Endodermal cell (in vitro differentiated cells): ENCODE results near the gene ZDBF2. TPM values are rescaled to one million over a fixed set of nuclear protein-coding genes. Genes with fewer than 3 reads are reported as not detected.

Experiments
- DNase-seq: peaks from one replicate; pipeline ENCODE4 v3.0.0-alpha.2; 2017
- H3K27ac ChIP-seq: 2 replicates; pipeline ENCODE4 v1.5.1; 2013; ENCODE audit warnings: mild to moderate bottlenecking, low read depth, low read length, moderate library complexity
- H3K27me3 ChIP-seq: 2 replicates; pipeline ENCODE4 v1.6.1; 2013; ENCODE audit warnings: mild to moderate bottlenecking, low read length, moderate library complexity; ENCODE audit not compliant: insufficient read depth, control insufficient read depth, poor library complexity, severe bottlenecking
- H3K36me3 ChIP-seq: 2 replicates; pipeline ENCODE4 v1.7.0; 2013; ENCODE audit warnings: mild to moderate bottlenecking, low read length, moderate library complexity; ENCODE audit not compliant: control insufficient read depth, insufficient read depth
- H3K4me1 ChIP-seq: one replicate; pipeline ENCODE4 v1.7.0; 2013; ENCODE audit warnings: low read length; ENCODE audit not compliant: control insufficient read depth, insufficient read depth
- H3K4me3 ChIP-seq: 2 replicates; pipeline ENCODE4 v1.5.1; 2013; ENCODE audit warnings: mild to moderate bottlenecking, low read length, moderate library complexity
- H3K9ac ChIP-seq: 2 replicates; pipeline ENCODE4 v1.6.1; 2013; ENCODE audit warnings: mild to moderate bottlenecking, low read length, moderate library complexity; ENCODE audit not compliant: poor library complexity, severe bottlenecking; ENCODE audit errors: extremely low read depth
- H3K9me3 ChIP-seq: 2 replicates; pipeline ENCODE4 v1.6.1; 2013; ENCODE audit warnings: mild to moderate bottlenecking, low read length, moderate library complexity; ENCODE audit not compliant: control insufficient read depth
- H3K27ac Mint-ChIP-seq: 2 replicates; pipeline ENCODE4 v1.8.0; 2020; ENCODE audit warnings: mixed read lengths
- H3K27me3 Mint-ChIP-seq: 2 replicates; pipeline ENCODE4 v1.8.0; 2021; ENCODE audit warnings: mild to moderate bottlenecking, mixed read lengths; ENCODE audit not compliant: insufficient read depth
- H3K36me3 Mint-ChIP-seq: 2 replicates; pipeline ENCODE4 v1.8.0; 2020; ENCODE audit warnings: low read depth, mixed read lengths
- H3K4me1 Mint-ChIP-seq: 2 replicates; pipeline ENCODE4 v1.8.0; 2020; ENCODE audit warnings: mixed read lengths
- H3K4me3 Mint-ChIP-seq: 2 replicates; pipeline ENCODE4 v1.8.0; 2020; ENCODE audit warnings: mild to moderate bottlenecking, moderate library complexity, mixed read lengths
- H3K9me3 Mint-ChIP-seq: 2 replicates; pipeline ENCODE4 v1.8.0; 2020; ENCODE audit warnings: mild to moderate bottlenecking, mixed read lengths
- WGBS, 2 experiments: methylation state at CpG; one replicate each; pipeline versions ENCODE4 v1.1.5 to v1.1.7; 2013; ENCODE audit warnings: missing lambda C conversion rate in 2 of 2, mixed read lengths in 1 of 2; ENCODE audit not compliant: insufficient coverage in 1 of 2, insufficient read length in 1 of 2; 5-methylcytosine and 5-hydroxymethylcytosine counted together
- total RNA-seq, 2 donors: library from RNA; stranded (reverse); fragmentation: NEBNext Ultra II Directional in 1 of 2; extraction: Animal tissue kit (Norgen Biotek cat#: 25700) in 1 of 2; gene quantifications; 2 replicates in 1 of 2; 3 replicates in 1 of 2; pipeline ENCODE4 v1.2.1, GENCODE V29; 2021
- TF ChIP-seq, protein P1 (sequence below): fragments of 200-600 bp; sonication (generic); conservative IDR thresholded peaks from 2 replicates; pipeline ENCODE4 v1.5.0; 2021; ENCODE audit warnings: antibody characterized with exemption, mild to moderate bottlenecking

The ZDBF2 gene
- total RNA-seq, 2 donors from 2014 or later: 14.1 to 27.0 TPM

DNA sequence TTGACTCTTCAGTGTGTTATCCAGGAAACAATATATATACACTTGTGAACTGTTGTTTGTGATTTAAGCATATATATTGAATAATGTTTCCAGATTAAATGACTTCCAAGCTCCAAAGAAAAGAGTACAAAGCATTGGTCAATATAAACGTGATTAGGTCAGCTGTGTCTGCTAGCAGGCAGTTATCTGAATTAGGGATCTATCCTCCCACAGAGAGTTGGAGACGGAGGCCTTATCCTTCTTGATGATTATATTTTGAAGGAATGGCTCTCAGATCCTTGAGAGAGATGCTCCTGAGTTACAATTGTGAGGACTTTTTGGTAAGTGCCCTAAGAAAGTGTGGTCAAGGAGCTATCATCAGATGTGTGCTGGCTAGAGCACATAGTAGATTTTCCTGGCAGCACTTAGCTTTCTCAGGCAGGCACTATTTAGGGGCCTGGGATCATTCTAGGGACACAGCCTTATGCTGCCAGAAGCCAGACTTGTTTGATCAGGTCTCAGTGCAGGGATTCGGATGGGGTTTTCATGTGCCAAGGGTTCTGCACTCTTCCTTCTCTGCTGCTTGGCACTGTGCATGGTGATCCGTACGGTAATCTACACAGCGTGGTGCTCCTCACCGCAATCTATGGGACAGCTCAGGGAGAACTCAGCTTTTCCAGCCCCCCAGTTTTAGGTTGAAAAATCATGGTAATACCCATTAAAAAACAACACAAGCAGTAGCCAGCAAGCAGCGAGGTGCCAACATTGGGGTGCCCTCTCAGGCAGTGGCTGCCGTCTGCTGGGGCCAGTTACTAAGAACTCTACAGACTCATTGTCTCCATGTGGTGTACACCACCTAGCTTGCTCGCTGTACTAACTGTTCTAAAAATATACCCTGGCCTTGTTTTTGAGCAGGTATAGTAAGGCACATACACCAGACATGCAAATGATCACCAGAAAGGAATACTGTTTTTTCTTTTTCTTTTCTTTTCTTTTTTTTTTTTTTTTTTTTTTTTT is 8.0 kb upstream of the ZDBF2 start:
- Mint-ChIP-seq H3K4me3 (no peak overlapping the region), H3K27me3 (peaks cover 26% of the 10 kb centered on the region), H3K27ac (no peak overlapping the region), H3K36me3 (no peaks in the 10 kb centered on the region), H3K4me1 (no peaks in the 10 kb centered on the region), H3K9me3 (no peaks in the 10 kb centered on the region)
- Histone ChIP-seq H3K27me3 (peaks cover 11% of the 10 kb centered on the region), H3K4me3 (no peak overlapping the region), H3K9me3 (no peaks in the 10 kb centered on the region), H3K27ac (no peak overlapping the region), H3K36me3 (no peaks in the 10 kb centered on the region), H3K4me1 (no peaks in the 10 kb centered on the region), H3K9ac (no peak overlapping the region)
- no peak for DNase-seq
- TF ChIP-seq, protein P1, sequence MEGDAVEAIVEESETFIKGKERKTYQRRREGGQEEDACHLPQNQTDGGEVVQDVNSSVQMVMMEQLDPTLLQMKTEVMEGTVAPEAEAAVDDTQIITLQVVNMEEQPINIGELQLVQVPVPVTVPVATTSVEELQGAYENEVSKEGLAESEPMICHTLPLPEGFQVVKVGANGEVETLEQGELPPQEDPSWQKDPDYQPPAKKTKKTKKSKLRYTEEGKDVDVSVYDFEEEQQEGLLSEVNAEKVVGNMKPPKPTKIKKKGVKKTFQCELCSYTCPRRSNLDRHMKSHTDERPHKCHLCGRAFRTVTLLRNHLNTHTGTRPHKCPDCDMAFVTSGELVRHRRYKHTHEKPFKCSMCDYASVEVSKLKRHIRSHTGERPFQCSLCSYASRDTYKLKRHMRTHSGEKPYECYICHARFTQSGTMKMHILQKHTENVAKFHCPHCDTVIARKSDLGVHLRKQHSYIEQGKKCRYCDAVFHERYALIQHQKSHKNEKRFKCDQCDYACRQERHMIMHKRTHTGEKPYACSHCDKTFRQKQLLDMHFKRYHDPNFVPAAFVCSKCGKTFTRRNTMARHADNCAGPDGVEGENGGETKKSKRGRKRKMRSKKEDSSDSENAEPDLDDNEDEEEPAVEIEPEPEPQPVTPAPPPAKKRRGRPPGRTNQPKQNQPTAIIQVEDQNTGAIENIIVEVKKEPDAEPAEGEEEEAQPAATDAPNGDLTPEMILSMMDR: no peak
- 92 to 96% methylated on average over 5 to 10 of the region's 10 CpGs for WGBS, 2 experiments

DNA sequence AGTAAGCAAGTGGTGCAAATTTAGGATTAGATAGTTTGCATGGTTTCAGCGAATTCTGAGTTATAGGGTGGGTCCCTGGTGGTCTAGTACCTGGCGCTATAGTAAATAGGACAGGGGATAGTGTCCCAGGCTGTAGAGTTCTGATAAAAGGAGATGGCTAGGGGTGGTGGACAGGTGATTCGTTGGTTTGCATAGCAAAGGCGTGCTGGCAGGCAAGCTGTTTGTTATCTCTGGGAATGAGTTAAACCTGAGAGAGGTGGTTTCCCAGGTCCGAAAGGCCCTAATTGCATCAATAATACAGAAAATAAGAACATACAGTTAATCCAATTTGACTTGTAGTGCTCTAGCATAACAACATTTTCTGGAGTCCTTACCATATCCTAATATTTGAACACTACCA is 6.9 kb upstream of the ZDBF2 start:
- Mint-ChIP-seq H3K27ac (no peak overlapping the region), H3K27me3 (peaks cover 29% of the 10 kb centered on the region), H3K9me3 (no peaks in the 10 kb centered on the region), H3K4me3 (no peak overlapping the region), H3K4me1 (no peaks in the 10 kb centered on the region), H3K36me3 (no peaks in the 10 kb centered on the region)
- no peak overlapping the region for H3K9ac ChIP-seq
- WGBS, 2 experiments: 77% methylated on average over 5 of the region's 5 CpGs; no CpG with 5 or more reads in 1 of the 2 experiments
- no peak overlapping the region for H3K27ac ChIP-seq
- DNase-seq: no peak
- no peak overlapping the region for H3K4me3 ChIP-seq
- H3K27me3 ChIP-seq: peaks cover 9% of the 10 kb centered on the region
- H3K4me1 ChIP-seq: no peaks in the 10 kb centered on the region
- H3K9me3 ChIP-seq: no peaks in the 10 kb centered on the region
- H3K36me3 ChIP-seq: no peaks in the 10 kb centered on the region
- TF ChIP-seq, protein P1: no peak

- no peaks in the 10 kb centered on the region for H3K27me3 ChIP-seq
- Mint-ChIP-seq H3K9me3 (no peaks in the 10 kb centered on the region), H3K27me3 (peaks cover 8% of the 10 kb centered on the region), H3K36me3 (no peaks in the 10 kb centered on the region), H3K27ac (no peak overlapping the region), H3K4me1 (peaks cover 10% of the 10 kb centered on the region), H3K4me3 (no peak overlapping the region)
- no peak overlapping the region for H3K9ac ChIP-seq
- H3K36me3 ChIP-seq: no peaks in the 10 kb centered on the region
- H3K27ac ChIP-seq: no peak overlapping the region
- no peak for DNase-seq
- 67% methylated on average over 1 of the region's 1 CpG; no CpG with 5 or more reads in 1 of the 2 experiments for WGBS, 2 experiments
- H3K4me1 ChIP-seq: no peaks in the 10 kb centered on the region
- H3K4me3 ChIP-seq: no peak overlapping the region
- TF ChIP-seq, protein P1: no peak
- H3K9me3 ChIP-seq: no peaks in the 10 kb centered on the region
These were observed 3.4 kb upstream of the ZDBF2 start for GRCh38 chr2:206271065-206271464.
